HCT116 (cell line): ENCODE results near the gene RBM19. TPM values are rescaled to one million over a fixed set of nuclear protein-coding genes. Genes with fewer than 3 reads are reported as not detected.

Experiments used
- ATAC-seq: fragments of 200-7000 bp; cut with Tn5 transposase; 2 replicates; pipeline ENCODE4 v1.9.1; 2020; ENCODE audit warnings: mild to moderate bottlenecking, moderate library complexity
- BruUV-seq: library from RNA; stranded (reverse); fragments of 400-500 nt; replicated peaks from 2 replicates; lab custom pipeline; 2021; lab: Mats Ljungman, UMichigan
- CTCF ChIA-PET: fragments of 300-600 bp; sonication (Branson Sonifier 250); formaldehyde crosslinking; loops from one replicate; lab custom pipeline; 2021; ENCODE audit warnings: antibody characterized with exemption; lab: Charles Lee
- POLR2A ChIA-PET: fragments of 300-600, 350-600 bp; sonication (Branson Sonifier 250); formaldehyde crosslinking; loops from one replicate; lab custom pipeline; 2021; ENCODE audit warnings: antibody characterized with exemption; lab: Charles Lee
- RAD21 ChIA-PET, 2 experiments: fragments of 300-600 bp; sonication (Branson Sonifier 250); formaldehyde crosslinking; loops; one replicate each; lab custom pipeline; 2023; ENCODE audit warnings: low total read pairs in 2 of 2; ENCODE audit not compliant: uncharacterized antibody in 2 of 2, unreplicated experiment in 2 of 2, low non-redundant PET in 1 of 2; lab: Charles Lee
- DNase-seq: peaks from one replicate; pipeline ENCODE4 v3.0.0-alpha.2; 2010; ENCODE audit warnings: low read depth, low spot score
- H2AFZ ChIP-seq: fragments of 200-600 bp; shearing (Covaris generic), sonication (generic); 2 replicates; pipeline ENCODE4 v1.6.1; 2017; ENCODE audit warnings: low read depth, mixed run types, mixed read lengths, antibody characterized with exemption, low read length; ENCODE audit not compliant: poor library complexity, severe bottlenecking
- H3K27ac ChIP-seq: 2 replicates; pipeline ENCODE4 v1.5.1; 2012; ENCODE audit warnings: low read depth, low read length
- H3K27me3 ChIP-seq: fragments of 200-600 bp; sonication (generic); 2 replicates; pipeline ENCODE4 v1.6.1; 2016; ENCODE audit warnings: mixed run types, low read length, mixed read lengths; ENCODE audit not compliant: insufficient read depth
- H3K36me3 ChIP-seq, 2 experiments: fragments of 200-500 bp in 1 of 2; fragments of 200-600 bp in 1 of 2; sonication (Bioruptor generic) in 1 of 2; sonication (generic) in 1 of 2; 2 replicates each; pipeline versions ENCODE4 v1.5.1 to v1.6.1; 2014 to 2016; ENCODE audit warnings: low read length in 2 of 2, inconsistent platforms in 1 of 2, mixed read lengths in 1 of 2, mixed run types in 1 of 2; ENCODE audit not compliant: insufficient read depth in 2 of 2, control insufficient read depth in 1 of 2
- H3K4me1 ChIP-seq, 2 experiments: fragments of 200-600 bp in 1 of 2; sonication (generic) in 1 of 2; 2 replicates each; pipeline versions ENCODE4 v1.5.1 to v1.6.1; 2012 to 2017; ENCODE audit warnings: low read length in 2 of 2, inconsistent platforms in 1 of 2, mild to moderate bottlenecking in 1 of 2, mixed read lengths in 1 of 2, mixed run types in 1 of 2, moderate library complexity in 1 of 2; ENCODE audit not compliant: insufficient read depth in 2 of 2, control insufficient read depth in 1 of 2
- H3K4me2 ChIP-seq: fragments of 200-600 bp; sonication (generic); 2 replicates; pipeline ENCODE4 v1.6.1; 2017; ENCODE audit warnings: mixed run types, low read length, mixed read lengths
- H3K4me3 ChIP-seq, 2 experiments: fragments of 200-600 bp in 1 of 2; sonication (generic) in 1 of 2; replicated peaks in 1 of 2; 2 replicates each; pipeline ENCODE4 v1.5.1; 2011 to 2016; ENCODE audit warnings: low read length in 2 of 2, control low read depth in 1 of 2, low read depth in 1 of 2, mild to moderate bottlenecking in 1 of 2, mixed read lengths in 1 of 2, mixed run types in 1 of 2
- H3K79me2 ChIP-seq: fragments of 200-600 bp; sonication (generic); 2 replicates; pipeline ENCODE4 v1.6.1; 2017; ENCODE audit warnings: mild to moderate bottlenecking, mixed run types, low read length, moderate library complexity, mixed read lengths; ENCODE audit not compliant: insufficient read depth
- H3K9ac ChIP-seq: fragments of 200-600 bp; sonication (generic); 2 replicates; pipeline ENCODE4 v1.6.1; 2016; ENCODE audit warnings: low read length, mixed read lengths
- H3K9me2 ChIP-seq: fragments of 200-600 bp; sonication (generic), shearing (Covaris generic); 2 replicates; pipeline ENCODE4 v1.6.1; 2017; ENCODE audit warnings: mixed run types, mild to moderate bottlenecking, moderate library complexity; ENCODE audit not compliant: insufficient read depth
- H3K9me3 ChIP-seq, 2 experiments: fragments of 200-500 bp in 1 of 2; fragments of 200-600 bp in 1 of 2; sonication (Bioruptor generic) in 1 of 2; sonication (generic) in 1 of 2; 2 replicates each; pipeline ENCODE4 v1.6.1; 2014 to 2017; ENCODE audit warnings: low read length in 2 of 2, mixed read lengths in 2 of 2, inconsistent platforms in 1 of 2, low read depth in 1 of 2, mild to moderate bottlenecking in 1 of 2, mixed run types in 1 of 2, moderate library complexity in 1 of 2; ENCODE audit not compliant: control insufficient read depth in 1 of 2, insufficient read depth in 1 of 2
- H4K20me1 ChIP-seq: fragments of 200-600 bp; sonication (generic), shearing (Covaris generic); 2 replicates; pipeline ENCODE4 v1.6.1; 2017; ENCODE audit warnings: mixed run types, mild to moderate bottlenecking, moderate library complexity; ENCODE audit not compliant: insufficient read depth
- ATF3 ChIP-seq: IDR thresholded peaks from 2 replicates; pipeline ENCODE4 v1.6.1; 2012
- CBX3 ChIP-seq: IDR thresholded peaks from 2 replicates; pipeline ENCODE4 v1.6.1; 2012; ENCODE audit warnings: low read depth
- EZH2phosphoT487 ChIP-seq: fragments of 200-600 bp; IDR thresholded peaks from 2 replicates; pipeline ENCODE4 v1.6.1; 2018; ENCODE audit warnings: antibody characterized with exemption, borderline replicate concordance
- FOSL1 ChIP-seq: IDR thresholded peaks from 2 replicates; pipeline ENCODE4 v1.6.1; 2012; ENCODE audit warnings: low read depth
- JUND ChIP-seq: IDR thresholded peaks from 2 replicates; pipeline ENCODE4 v1.6.1; 2012
- MAX ChIP-seq: IDR thresholded peaks from 2 replicates; pipeline ENCODE4 v1.6.1; 2012
- POLR2A ChIP-seq: IDR thresholded peaks from 2 replicates; pipeline ENCODE4 v1.7.0; 2011; ENCODE audit warnings: borderline replicate concordance; ENCODE audit not compliant: insufficient read depth, insufficient read length; ENCODE audit errors: extremely low read depth
- RAD21 ChIP-seq: IDR thresholded peaks from 2 replicates; pipeline ENCODE4 v1.6.1; 2012; ENCODE audit warnings: low read depth, mild to moderate bottlenecking
- SIN3A ChIP-seq: IDR thresholded peaks from 2 replicates; pipeline ENCODE4 v1.6.1; 2012; ENCODE audit warnings: low read depth
- YY1 ChIP-seq: IDR thresholded peaks from 2 replicates; pipeline ENCODE4 v1.6.1; 2011; ENCODE audit warnings: low read length, low read depth, moderate library complexity, mild to moderate bottlenecking; ENCODE audit not compliant: insufficient replicate concordance; ENCODE audit errors: extremely low read depth
- ZFX ChIP-seq: fragments of 450-650 bp; IDR thresholded peaks from 2 replicates; pipeline ENCODE4 v1.6.1; 2017
- ZNF274 ChIP-seq: fragments of 200-500 bp; sonication (Bioruptor generic); IDR thresholded peaks from 2 replicates; pipeline ENCODE4 v1.6.1; 2014; ENCODE audit warnings: mild to moderate bottlenecking, low read depth, low read length, inconsistent platforms
- intact Hi-C: fragments of 100-400 bp; cut with micrococcal nuclease; formaldehyde crosslinking; loops from 2 replicates; pipeline ENCODE4 v1.10.0; 2022
- total RNA-seq: library from RNA; stranded (reverse); gene quantifications from one replicate; pipeline ENCODE4 v1.2.1, GENCODE V29; 2021; ENCODE audit not compliant: unreplicated experiment

Gene RBM19
- total RNA-seq, 1 experiment from 2014 or later, result 30.7 TPM

- no TSS peak for BruUV-seq
- H3K9ac ChIP-seq, result no peak overlapping the region
- RAD21 ChIA-PET, result no interaction called here
- CTCF ChIA-PET, result no interaction called here
- ATAC-seq (no peak), DNase-seq (no peak)
- POLR2A ChIA-PET, result no interaction called here
- H3K9me3 ChIP-seq, result no peaks in the 10 kb centered on the region
- intact Hi-C loops, result no loop called here
- no peaks in the 10 kb centered on the region for H3K79me2 ChIP-seq
- no peak for TF ChIP-seq FOSL1
- no peak for TF ChIP-seq CBX3
- H3K4me1 ChIP-seq, result no peaks in the 10 kb centered on the region
- no peaks in the 10 kb centered on the region for H4K20me1 ChIP-seq
- no peak overlapping the region for H3K27ac ChIP-seq
- no peaks in the 10 kb centered on the region for H3K9me2 ChIP-seq
- H3K36me3 ChIP-seq, result no peaks in the 10 kb centered on the region
- H3K4me3 ChIP-seq, result no peak overlapping the region
- H3K27me3 ChIP-seq, result peaks cover 8% of the 10 kb centered on the region; the same call in 1 of the 2 replicates
- no peak overlapping the region for H2AFZ ChIP-seq
- no peak overlapping the region for H3K4me2 ChIP-seq
These were observed 7.2 kb upstream of the RBM19 start for GRCh38 chr12:113973109-113973904.

- H2AFZ ChIP-seq, result no peak overlapping the region
- no peaks in the 10 kb centered on the region for H3K36me3 ChIP-seq
- POLR2A ChIA-PET, result no interaction called here
- no peaks in the 10 kb centered on the region for H3K9me2 ChIP-seq
- RAD21 ChIA-PET, result no interaction called here
- no peaks in the 10 kb centered on the region for H4K20me1 ChIP-seq
- no peak overlapping the region for H3K4me3 ChIP-seq
- H3K4me1 ChIP-seq, result peaks cover 0 to 4% of the 10 kb centered on the region in 2 experiments; a peak in 3 of 4 replicates
- ATAC-seq (no peak), DNase-seq (no peak)
- H3K9ac ChIP-seq, result no peak overlapping the region
- H3K79me2 ChIP-seq, result no peaks in the 10 kb centered on the region
- BruUV-seq, result no TSS peak
- H3K4me2 ChIP-seq, result no peak overlapping the region
- no peak for TF ChIP-seq POLR2A
- no peak for TF ChIP-seq FOSL1
- TF ChIP-seq ATF3, result no peak
- TF ChIP-seq RAD21, result no peak
- TF ChIP-seq MAX, result no peak
- no peak for TF ChIP-seq ZFX
- TF ChIP-seq EZH2phosphoT487, result no peak
- no peak for TF ChIP-seq ZNF274
- no peak for TF ChIP-seq SIN3A
- no peak for TF ChIP-seq JUND
- no peak for TF ChIP-seq YY1
- no peak overlapping the region for H3K27ac ChIP-seq
- CTCF ChIA-PET, result no interaction called here
- no peaks in the 10 kb centered on the region for H3K9me3 ChIP-seq
- intact Hi-C loops, result no loop called here
- H3K27me3 ChIP-seq, result peaks cover 5% of the 10 kb centered on the region; the same call in 1 of the 2 replicates
These were observed 5.3 kb upstream of the RBM19 start for GRCh38 chr12:113971392-113971791.
